GM12864 (cell line): ENCODE measurements around the gene VASH1.

Source experiments
- DNase-seq: peaks from one replicate; pipeline ENCODE4 v3.0.0-alpha.2; 2011; ENCODE audit warnings: low read depth
- H3K4me3 ChIP-seq: 2 replicates; pipeline ENCODE4 v1.5.1; 2011; ENCODE audit warnings: mild to moderate bottlenecking, low read depth, low read length, control low read depth
- TF ChIP-seq, protein P1 (sequence below): IDR thresholded peaks from 2 replicates; pipeline ENCODE4 v1.5.1; 2011; ENCODE audit warnings: low read depth, mild to moderate bottlenecking, moderate library complexity, low read length, control low read depth, inconsistent platforms; ENCODE audit errors: missing control alignments

The VASH1 gene

DNA sequence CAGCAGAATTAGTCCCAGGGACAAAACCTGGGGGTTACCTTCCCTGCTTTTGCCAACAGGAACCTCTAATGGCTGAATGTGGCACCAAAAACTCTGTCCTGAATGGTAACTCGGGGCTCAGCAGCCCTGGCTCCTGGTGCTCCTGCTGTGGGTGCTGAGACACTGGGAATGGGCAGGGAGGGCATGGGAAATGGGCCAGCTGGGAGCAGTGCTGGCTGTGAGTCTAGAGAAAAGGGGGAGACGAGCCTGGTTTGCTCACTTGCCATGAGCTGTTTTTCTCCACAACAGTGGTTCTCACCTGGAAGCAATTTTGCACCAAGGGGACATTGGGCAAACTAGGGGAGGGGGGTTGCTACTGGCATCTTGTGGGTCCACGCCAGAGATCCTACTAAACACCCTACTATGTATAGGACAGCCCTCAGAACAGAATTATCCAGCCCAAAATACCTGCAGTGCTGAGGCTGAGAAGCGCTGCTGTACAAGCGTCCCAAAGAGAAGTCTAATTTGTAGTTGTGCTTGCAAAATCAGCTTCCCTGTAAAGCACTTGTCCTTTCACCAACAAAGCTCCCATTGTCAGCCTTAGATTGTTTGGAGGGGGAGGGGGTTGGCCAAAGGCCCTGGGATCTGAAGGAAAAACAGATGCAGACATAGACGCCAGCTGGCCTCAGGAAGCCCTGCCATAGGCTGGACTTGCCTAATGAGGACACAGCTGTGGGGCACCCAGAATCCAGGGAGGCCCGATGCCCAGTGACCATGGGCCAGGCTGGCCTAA lies 68.6 kb downstream of the VASH1 start:
- H3K4me3 ChIP-seq = no peak overlapping the region
- no peak for DNase-seq
- TF ChIP-seq, protein P1, sequence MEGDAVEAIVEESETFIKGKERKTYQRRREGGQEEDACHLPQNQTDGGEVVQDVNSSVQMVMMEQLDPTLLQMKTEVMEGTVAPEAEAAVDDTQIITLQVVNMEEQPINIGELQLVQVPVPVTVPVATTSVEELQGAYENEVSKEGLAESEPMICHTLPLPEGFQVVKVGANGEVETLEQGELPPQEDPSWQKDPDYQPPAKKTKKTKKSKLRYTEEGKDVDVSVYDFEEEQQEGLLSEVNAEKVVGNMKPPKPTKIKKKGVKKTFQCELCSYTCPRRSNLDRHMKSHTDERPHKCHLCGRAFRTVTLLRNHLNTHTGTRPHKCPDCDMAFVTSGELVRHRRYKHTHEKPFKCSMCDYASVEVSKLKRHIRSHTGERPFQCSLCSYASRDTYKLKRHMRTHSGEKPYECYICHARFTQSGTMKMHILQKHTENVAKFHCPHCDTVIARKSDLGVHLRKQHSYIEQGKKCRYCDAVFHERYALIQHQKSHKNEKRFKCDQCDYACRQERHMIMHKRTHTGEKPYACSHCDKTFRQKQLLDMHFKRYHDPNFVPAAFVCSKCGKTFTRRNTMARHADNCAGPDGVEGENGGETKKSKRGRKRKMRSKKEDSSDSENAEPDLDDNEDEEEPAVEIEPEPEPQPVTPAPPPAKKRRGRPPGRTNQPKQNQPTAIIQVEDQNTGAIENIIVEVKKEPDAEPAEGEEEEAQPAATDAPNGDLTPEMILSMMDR = no peak

DNA sequence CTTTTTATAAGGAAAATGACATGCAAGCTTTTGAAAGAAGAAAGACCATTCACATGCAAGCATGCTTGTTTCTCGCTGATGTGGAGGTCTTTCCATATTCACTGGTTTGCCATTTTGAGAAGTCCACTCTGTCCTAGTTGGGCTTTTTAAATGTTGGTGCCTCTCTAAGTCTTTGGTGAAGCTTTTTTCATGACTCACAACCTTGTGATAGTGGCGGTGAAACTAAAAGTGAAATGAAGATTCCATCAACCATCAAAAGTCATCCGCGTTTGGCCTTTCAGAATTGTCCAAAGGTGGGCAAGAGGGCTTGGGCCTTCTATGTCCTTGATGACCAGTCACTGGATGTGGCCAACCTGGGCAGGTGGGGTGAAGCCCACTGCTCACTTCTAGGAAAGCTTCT lies 69.3 kb downstream of the VASH1 start:
- TF ChIP-seq, protein P1 = no peak
- no peak overlapping the region for H3K4me3 ChIP-seq
- DNase-seq = no peak

DNA sequence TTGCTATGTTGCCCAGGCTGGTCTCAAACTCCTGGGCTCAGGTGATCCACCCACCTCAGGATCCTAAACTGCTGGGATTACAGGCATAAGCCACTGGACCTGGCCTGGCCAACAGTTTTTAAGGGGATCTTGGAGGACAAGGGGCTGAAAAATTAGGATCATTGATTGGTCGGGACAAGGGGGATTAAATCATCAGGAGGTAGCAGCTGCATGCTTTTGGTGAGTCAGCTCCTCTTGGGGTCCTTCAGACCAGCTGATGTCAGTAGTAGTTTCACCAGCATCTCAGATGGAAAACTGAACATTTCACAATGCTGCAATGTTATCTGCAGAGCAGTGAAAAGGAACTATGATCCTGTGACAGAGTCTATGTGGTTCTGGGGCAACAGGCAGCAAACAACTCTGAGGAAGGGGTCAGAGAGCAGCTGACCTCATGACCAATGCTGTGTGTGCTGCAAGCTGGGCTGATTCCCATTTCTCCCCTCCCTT lies 71.3 kb downstream of the VASH1 start:
- no peak overlapping the region for H3K4me3 ChIP-seq
- TF ChIP-seq, protein P1 = no peak
- DNase-seq = no peak
